Prostate gland (tissue), 2 donors: ENCODE results near the gene FAM98A.

Experiments used
- CTCF ChIP-seq, 4 experiments: fragments of 200-600 bp in 2 of 4; fragments of 450-650 bp in 2 of 4; sonication (generic) in 2 of 4; IDR thresholded peaks; 1 replicate in 3 of 4; 2 replicates in 1 of 4; pipeline ENCODE4 v1.5.1; 2016 to 2019; ENCODE audit warnings: antibody characterized with exemption in 4 of 4, mild to moderate bottlenecking in 2 of 4, moderate library complexity in 2 of 4
- POLR2A ChIP-seq: fragments of 450-650 bp; IDR thresholded peaks from one replicate; pipeline ENCODE4 v1.6.1; 2016; ENCODE audit warnings: antibody characterized with exemption, mild to moderate bottlenecking
- POLR2AphosphoS5 ChIP-seq: sonication (generic); formaldehyde crosslinking; IDR thresholded peaks from one replicate; pipeline ENCODE4 v1.6.1; 2017; ENCODE audit warnings: antibody characterized with exemption

DNA sequence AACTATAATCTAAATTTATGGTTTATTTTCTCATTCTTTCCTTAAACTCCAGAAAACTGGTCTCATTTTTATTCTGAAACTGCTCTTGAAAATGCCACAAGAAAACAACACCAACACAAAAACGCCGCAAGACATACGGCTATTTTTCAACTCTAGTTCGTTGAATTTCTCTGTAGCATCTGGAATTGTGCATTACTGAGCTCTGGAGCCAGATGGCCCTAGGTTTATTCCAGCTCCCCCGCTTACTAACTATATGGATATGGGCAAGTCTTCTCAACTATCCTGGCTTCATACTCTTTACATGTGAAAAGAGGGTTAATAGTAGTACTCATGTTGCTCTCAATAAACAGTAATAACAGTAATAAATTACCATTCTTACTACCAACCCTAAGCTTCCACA lies 19.9 kb downstream of the FAM98A start:
- TF ChIP-seq CTCF (IDR thresholded peaks at IDR 0.05) (no peak), POLR2AphosphoS5 (no peak), POLR2A (no peak)
